ENCODE results near the gene DPP9. TPM values are rescaled to one million over a fixed set of nuclear protein-coding genes. Genes with fewer than 3 reads are reported as not detected.

Gene DPP9
- total RNA-seq, 4 donors from 2014 or later: 32.0 to 50.7 (median 42.9) TPM

DNA sequence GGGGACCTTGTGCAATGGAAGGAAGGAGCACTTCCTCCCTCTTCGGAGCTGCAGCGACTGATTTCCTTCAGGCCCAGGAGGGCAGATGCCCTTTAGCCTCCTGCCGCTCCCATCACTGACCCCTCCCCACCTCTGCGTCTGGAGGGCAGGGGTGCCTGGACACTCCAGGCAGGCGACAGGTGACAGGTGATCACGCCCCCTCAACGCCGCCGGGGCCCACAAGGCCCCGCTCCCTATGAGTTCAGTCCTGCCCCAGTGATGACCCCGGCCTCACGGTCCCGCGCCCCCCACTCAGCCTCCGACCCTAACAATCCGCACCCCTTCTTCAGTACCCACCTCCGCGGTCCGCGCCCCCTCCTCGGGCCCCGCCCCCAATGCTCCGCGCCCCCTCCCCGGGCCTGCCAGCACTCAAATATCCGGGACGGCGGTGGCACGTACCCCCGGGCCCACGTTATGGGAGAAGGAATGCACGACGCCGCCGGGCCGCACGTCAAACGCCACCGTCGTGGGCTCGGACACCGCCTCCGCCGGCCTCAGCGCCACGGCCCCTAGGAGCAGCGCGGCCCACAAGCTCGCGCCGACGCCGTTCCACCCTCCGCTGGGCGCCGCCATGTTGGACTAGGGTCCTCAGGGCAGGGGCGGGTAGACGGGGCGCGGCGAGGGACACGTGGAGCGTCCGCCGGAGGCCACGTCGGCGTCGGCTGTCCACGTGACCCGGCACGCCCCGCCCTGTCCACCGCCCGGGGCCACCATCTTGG is 53.7 kb downstream of the DPP9 start, which contains the start of gene MYDGF:
TSS of gene MYDGF (minus strand) at position 620 of the 758 bp plus-strand sequence. CDS start at position 612, 8 bp downstream.
- Histone ChIP-seq H3K9me3 (no peaks in the 10 kb centered on the region), H3K27ac (peak within 1 kb of the TSS; percentile 15 to 78 (median 32)), H3K4me1 (peaks cover 8 to 10% of the 10 kb centered on the region in 2 donors), H3K36me3 (peaks cover 17 to 23% of the 10 kb centered on the region in 2 donors), H3K4me3 (replicated peaks in 1 of 3) (peak within 1 kb of the TSS; percentile 62 to 99 (median 91)), H3K27me3 (no peaks in the 10 kb centered on the region)
- peak; percentile 92 to 93 for DNase-seq
- intact Hi-C loops (cut with DNase I): no loop called here
- 1 to 2% methylated on average over 16 to 23 of the region's 75 CpGs for WGBS, 2 donors
- peak in 1 of 2 donors; percentile 75 for TF ChIP-seq POLR2A (IDR thresholded peaks at IDR 0.05)
- TF ChIP-seq, protein P1, sequence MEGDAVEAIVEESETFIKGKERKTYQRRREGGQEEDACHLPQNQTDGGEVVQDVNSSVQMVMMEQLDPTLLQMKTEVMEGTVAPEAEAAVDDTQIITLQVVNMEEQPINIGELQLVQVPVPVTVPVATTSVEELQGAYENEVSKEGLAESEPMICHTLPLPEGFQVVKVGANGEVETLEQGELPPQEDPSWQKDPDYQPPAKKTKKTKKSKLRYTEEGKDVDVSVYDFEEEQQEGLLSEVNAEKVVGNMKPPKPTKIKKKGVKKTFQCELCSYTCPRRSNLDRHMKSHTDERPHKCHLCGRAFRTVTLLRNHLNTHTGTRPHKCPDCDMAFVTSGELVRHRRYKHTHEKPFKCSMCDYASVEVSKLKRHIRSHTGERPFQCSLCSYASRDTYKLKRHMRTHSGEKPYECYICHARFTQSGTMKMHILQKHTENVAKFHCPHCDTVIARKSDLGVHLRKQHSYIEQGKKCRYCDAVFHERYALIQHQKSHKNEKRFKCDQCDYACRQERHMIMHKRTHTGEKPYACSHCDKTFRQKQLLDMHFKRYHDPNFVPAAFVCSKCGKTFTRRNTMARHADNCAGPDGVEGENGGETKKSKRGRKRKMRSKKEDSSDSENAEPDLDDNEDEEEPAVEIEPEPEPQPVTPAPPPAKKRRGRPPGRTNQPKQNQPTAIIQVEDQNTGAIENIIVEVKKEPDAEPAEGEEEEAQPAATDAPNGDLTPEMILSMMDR (IDR thresholded peaks at IDR 0.05): no peak

DNA sequence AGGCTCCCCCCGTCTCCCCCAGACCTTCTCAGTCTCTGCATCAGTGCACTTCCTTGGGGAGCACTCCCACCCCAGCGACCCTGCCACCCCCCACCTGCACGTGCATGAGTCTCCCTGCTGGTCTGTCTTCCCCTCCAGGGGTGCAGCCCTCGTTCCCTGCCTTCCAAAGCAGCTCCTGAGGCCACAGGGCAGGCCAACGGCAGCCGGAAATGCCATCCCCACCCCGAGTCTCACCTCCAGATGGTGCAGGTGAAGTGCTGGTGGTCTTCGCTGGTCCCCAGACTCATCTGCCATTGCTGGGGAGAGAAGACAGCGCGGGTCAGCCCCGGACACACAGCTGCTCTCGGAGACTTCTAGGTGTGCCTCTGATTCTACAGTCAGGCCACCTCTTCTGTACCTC is 59.0 kb downstream of the DPP9 start:
- no peak overlapping the region for H3K27ac ChIP-seq
- TF ChIP-seq POLR2A (IDR thresholded peaks at IDR 0.05): no peak
- TF ChIP-seq, protein P1 (IDR thresholded peaks at IDR 0.05): no peak
- peaks cover 45% of the 10 kb centered on the region in 2 donors for H3K36me3 ChIP-seq

DNA sequence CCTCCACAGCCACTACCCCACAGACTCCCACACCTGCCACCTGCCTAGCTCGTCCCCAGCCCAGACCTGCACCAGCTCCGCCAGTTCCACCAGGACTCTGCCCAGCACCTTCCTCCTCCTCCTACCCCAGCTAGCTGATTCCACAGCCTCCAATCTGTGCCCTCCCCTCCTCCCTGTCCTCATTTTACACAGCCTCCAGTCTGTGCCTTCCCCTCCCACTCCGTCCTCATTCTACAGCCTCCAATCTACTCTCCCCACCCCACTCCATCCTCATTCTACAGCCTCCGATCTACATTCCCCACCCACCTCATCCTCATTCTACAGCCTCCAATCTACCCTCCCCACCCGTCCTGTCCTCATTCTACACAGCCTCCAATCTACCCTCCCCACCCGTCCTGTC is 60.8 kb downstream of the DPP9 start:
- TF ChIP-seq POLR2A (IDR thresholded peaks at IDR 0.05): no peak
- TF ChIP-seq, protein P1 (IDR thresholded peaks at IDR 0.05): no peak
- WGBS, 2 donors: 79 to 96% methylated on average over 6 of the region's 6 CpGs
- DNase-seq: no peak
- Histone ChIP-seq H3K9me3 (no peaks in the 10 kb centered on the region), H3K4me3 (replicated peaks in 1 of 3) (no peak overlapping the region), H3K4me1 (no peaks in the 10 kb centered on the region), H3K27ac (no peak overlapping the region), H3K36me3 (peaks cover 56 to 57% of the 10 kb centered on the region in 2 donors), H3K27me3 (no peaks in the 10 kb centered on the region)
- intact Hi-C loops (cut with DNase I): no loop called here

More for the DNA sequence above, 59.0 kb downstream of the DPP9 start:
- peaks cover 8 to 10% of the 10 kb centered on the region in 2 donors for H3K4me1 ChIP-seq
- intact Hi-C loops (cut with DNase I): no loop called here
- WGBS, 2 donors: 92 to 96% methylated on average over 11 to 12 of the region's 12 CpGs
- H3K27me3 ChIP-seq: no peaks in the 10 kb centered on the region
- no peaks in the 10 kb centered on the region for H3K9me3 ChIP-seq
- no peak overlapping the region for H3K4me3 ChIP-seq (replicated peaks in 1 of 3)
- no peak for DNase-seq

DNA sequence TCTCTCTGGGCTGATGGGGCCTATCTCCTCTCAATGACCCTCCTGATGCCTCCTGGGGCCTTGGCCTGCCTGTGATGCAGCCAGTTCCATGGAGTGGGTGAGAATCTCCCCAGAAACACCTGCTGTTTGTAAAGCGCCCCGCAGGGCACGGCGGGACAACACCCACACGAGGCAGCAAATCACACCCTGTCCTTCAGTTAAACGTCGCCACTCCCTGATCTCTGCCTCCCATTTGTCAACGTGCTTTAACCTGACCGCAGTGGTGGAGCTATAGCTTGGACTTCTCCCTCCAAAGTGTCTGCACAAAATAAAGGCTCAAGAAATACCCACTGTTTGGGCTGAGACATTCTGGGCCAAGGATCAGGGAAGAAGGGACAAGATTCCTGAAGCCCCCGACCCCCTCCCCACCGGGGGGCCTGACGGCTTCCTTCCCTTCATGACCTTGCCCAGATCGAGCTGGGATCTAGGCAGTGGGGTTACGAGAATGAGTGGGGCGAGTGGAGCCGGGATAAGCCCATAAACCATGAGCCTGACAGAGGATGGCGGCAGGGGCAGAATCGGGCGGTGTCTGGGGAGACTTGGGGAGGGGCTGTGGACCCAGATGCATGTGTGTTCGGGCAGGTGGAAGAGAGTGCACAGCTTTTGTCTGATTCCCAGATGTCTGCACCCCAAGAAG is 61.5 kb downstream of the DPP9 start:
- intact Hi-C loops (cut with DNase I): no loop called here
- no peak overlapping the region for H3K27ac ChIP-seq
- 85 to 87% methylated on average over 19 to 20 of the region's 20 CpGs for WGBS, 2 donors

More for the DNA sequence above, 61.5 kb downstream of the DPP9 start:
- Histone ChIP-seq H3K36me3 (peaks cover 56 to 63% of the 10 kb centered on the region in 2 donors), H3K9me3 (no peaks in the 10 kb centered on the region), H3K27me3 (no peaks in the 10 kb centered on the region), H3K4me3 (replicated peaks in 1 of 3) (no peak overlapping the region), H3K4me1 (no peaks in the 10 kb centered on the region)
- DNase-seq: no peak
- TF ChIP-seq, protein P1 (IDR thresholded peaks at IDR 0.05): no peak
- no peak for TF ChIP-seq POLR2A (IDR thresholded peaks at IDR 0.05)

Measured in thyroid gland (tissue), 4 donors.